ENCODE data around the gene RNU6-9.

DNA sequence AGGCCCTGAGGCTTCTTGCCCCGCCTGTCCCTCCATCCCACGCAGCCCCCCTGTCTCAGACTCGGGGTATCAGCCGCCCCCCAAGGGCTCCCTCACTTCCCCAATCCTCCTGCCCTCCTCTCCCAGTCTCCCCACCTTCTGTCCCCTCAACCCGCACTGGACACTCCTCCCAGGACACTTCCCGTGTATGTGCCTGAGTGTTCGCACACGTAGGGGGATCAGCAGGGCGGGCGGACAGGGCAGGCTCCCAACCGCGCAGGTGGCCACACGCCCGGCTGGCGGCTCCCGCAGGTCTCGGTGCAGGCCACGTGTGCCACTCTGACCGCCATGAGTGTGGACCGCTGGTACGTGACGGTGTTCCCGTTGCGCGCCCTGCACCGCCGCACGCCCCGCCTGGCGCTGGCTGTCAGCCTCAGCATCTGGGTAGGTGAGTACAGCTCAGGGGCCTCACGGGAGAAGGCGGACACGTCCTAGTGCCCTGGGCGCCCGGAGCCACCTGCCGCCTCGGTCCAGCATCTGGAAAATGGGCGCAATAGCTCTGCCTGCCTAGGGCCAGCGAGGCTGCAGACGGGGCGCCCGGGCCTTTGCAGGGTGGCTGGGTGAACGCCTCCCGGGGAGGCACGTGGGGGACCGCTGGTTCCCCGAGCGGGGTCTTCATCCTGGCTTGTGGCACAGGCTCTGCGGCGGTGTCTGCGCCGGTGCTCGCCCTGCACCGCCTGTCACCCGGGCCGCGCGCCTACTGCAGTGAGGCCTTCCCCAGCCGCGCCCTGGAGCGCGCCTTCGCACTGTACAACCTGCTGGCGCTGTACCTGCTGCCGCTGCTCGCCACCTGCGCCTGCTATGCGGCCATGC lies 26.1 kb downstream of the RNU6-9 start:
- TF ChIP-seq POLR2AphosphoS5 (IDR thresholded peaks at IDR 0.05), result no peak
- TF ChIP-seq POLR2A (IDR thresholded peaks at IDR 0.05), result no peak
- TF ChIP-seq, protein P1, sequence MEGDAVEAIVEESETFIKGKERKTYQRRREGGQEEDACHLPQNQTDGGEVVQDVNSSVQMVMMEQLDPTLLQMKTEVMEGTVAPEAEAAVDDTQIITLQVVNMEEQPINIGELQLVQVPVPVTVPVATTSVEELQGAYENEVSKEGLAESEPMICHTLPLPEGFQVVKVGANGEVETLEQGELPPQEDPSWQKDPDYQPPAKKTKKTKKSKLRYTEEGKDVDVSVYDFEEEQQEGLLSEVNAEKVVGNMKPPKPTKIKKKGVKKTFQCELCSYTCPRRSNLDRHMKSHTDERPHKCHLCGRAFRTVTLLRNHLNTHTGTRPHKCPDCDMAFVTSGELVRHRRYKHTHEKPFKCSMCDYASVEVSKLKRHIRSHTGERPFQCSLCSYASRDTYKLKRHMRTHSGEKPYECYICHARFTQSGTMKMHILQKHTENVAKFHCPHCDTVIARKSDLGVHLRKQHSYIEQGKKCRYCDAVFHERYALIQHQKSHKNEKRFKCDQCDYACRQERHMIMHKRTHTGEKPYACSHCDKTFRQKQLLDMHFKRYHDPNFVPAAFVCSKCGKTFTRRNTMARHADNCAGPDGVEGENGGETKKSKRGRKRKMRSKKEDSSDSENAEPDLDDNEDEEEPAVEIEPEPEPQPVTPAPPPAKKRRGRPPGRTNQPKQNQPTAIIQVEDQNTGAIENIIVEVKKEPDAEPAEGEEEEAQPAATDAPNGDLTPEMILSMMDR (IDR thresholded peaks at IDR 0.05), result no peak
